IPS DF 19.7 (cell line): Measurements from ENCODE around the gene CDR2L.
"Not testable (repeated sequence)": the region's sequence is repeated elsewhere in the genome, so short reads cannot be mapped to it uniquely, and the experiment has no call there.

Source experiments
- DNase-seq: peaks from one replicate; pipeline ENCODE4 v3.0.0-alpha.2; 2013; ENCODE audit warnings: low read depth, low spot score

CDR2L gene

GRCh38 chr17:74981979-74982662 lies 5.3 kb upstream of the CDR2L start:
- no peak for DNase-seq

GRCh38 chr17:74982663-74983313 lies 4.6 kb upstream of the CDR2L start:
- not testable (repeated sequence) for DNase-seq

GRCh38 chr17:74986206-74986576 lies 1.2 kb upstream of the CDR2L start:
- no peak for DNase-seq

GRCh38 chr17:74987909-74988711 lies 678 bp downstream of the CDR2L start:
- no peak for DNase-seq

- no peak for DNase-seq
Observed at GRCh38 chr17:74990581-74991105, 3.2 kb downstream of the CDR2L start.

- DNase-seq, result no peak
Observed at GRCh38 chr17:74992223-74992622, 4.8 kb downstream of the CDR2L start.

GRCh38 chr17:74994440-74994839 lies 7.0 kb downstream of the CDR2L start:
- DNase-seq, result no peak

- DNase-seq, result no peak
Observed at GRCh38 chr17:74995847-74996246, 8.4 kb downstream of the CDR2L start.

- DNase-seq, result no peak
Observed at GRCh38 chr17:74998783-74999182, 11.4 kb downstream of the CDR2L start.

GRCh38 chr17:74999523-74999922 lies 12.1 kb downstream of the CDR2L start:
- DNase-seq, result no peak

- no peak for DNase-seq
Observed at GRCh38 chr17:75001915-75002843, 14.7 kb downstream of the CDR2L start.

- DNase-seq, result no peak
Observed at GRCh38 chr17:75003070-75003956, 15.9 kb downstream of the CDR2L start.

GRCh38 chr17:75003957-75004355 lies 16.5 kb downstream of the CDR2L start:
- no peak for DNase-seq

- DNase-seq, result no peak
Observed at GRCh38 chr17:75004371-75004770, 16.9 kb downstream of the CDR2L start.

- DNase-seq, result no peak
Observed at GRCh38 chr17:75005291-75005690, 17.9 kb downstream of the CDR2L start.

GRCh38 chr17:75006084-75006483 lies 18.7 kb downstream of the CDR2L start:
- not testable (repeated sequence) for DNase-seq

- no peak for DNase-seq
Observed at GRCh38 chr17:75006653-75007052, 19.2 kb downstream of the CDR2L start.

- DNase-seq, result no peak
Observed at GRCh38 chr17:75008373-75008772, 20.9 kb downstream of the CDR2L start.

GRCh38 chr17:75009139-75009724 lies 21.8 kb downstream of the CDR2L start:
- DNase-seq, result no peak
